HepG2 (cell line): ENCODE data around the gene ZFP36. TPM values are rescaled to one million over a fixed set of nuclear protein-coding genes. Genes with fewer than 3 reads are reported as not detected.

Experiments
- EHMT2 ChIP-seq: fragments of 200-600 bp; sonication (generic); IDR thresholded peaks from 2 replicates; pipeline ENCODE4 v1.7.0; 2017; ENCODE audit warnings: antibody characterized with exemption, low read depth, low read length, borderline replicate concordance
- FOSL1 ChIP-seq: sonication (generic); formaldehyde crosslinking; IDR thresholded peaks from 2 replicates; pipeline ENCODE4 v1.9.0; 2021; ENCODE audit warnings: missing genetic modification reagents, borderline replicate concordance
- GABPA ChIP-seq, 2 experiments: IDR thresholded peaks; 2 replicates each; pipeline ENCODE4 v1.6.1; 2011 to 2016; ENCODE audit warnings: low read depth in 2 of 2, low read length in 1 of 2, missing biosample characterization in 1 of 2, missing genetic modification characterization in 1 of 2
- JUND ChIP-seq: sonication (generic); formaldehyde crosslinking; IDR thresholded peaks from 2 replicates; pipeline ENCODE4 v1.8.0; 2022; ENCODE audit warnings: mild to moderate bottlenecking, missing genetic modification reagents
- NFIB ChIP-seq: sonication (generic); formaldehyde crosslinking; IDR thresholded peaks from 2 replicates; pipeline ENCODE4 v1.9.0; 2021; ENCODE audit warnings: missing genetic modification reagents, mild to moderate bottlenecking, borderline replicate concordance
- NFRKB ChIP-seq: fragments of 450-650 bp; IDR thresholded peaks from 2 replicates; pipeline ENCODE4 v1.6.1; 2017
- PHF20 ChIP-seq: sonication (generic); formaldehyde crosslinking; IDR thresholded peaks from 2 replicates; pipeline ENCODE4 v1.5.0; 2020; ENCODE audit warnings: mild to moderate bottlenecking, missing genetic modification reagents
- SIX4 ChIP-seq: sonication (generic); formaldehyde crosslinking; IDR thresholded peaks from 2 replicates; pipeline ENCODE4 v1.4.0; 2020; ENCODE audit warnings: missing genetic modification reagents
- ZMAT3 ChIP-seq: sonication (generic); formaldehyde crosslinking; conservative IDR thresholded peaks from 2 replicates; pipeline ENCODE4 v1.7.0; 2021; ENCODE audit warnings: missing genetic modification reagents
- ZNF101 ChIP-seq: sonication (generic); formaldehyde crosslinking; IDR thresholded peaks from 2 replicates; pipeline ENCODE4 v1.4.0; 2020; ENCODE audit warnings: mild to moderate bottlenecking, low read depth, missing genetic modification reagents, borderline replicate concordance
- ZNF329 ChIP-seq: sonication (generic); formaldehyde crosslinking; IDR thresholded peaks from 2 replicates; pipeline ENCODE4 v1.9.0; 2021; ENCODE audit warnings: low read depth, mild to moderate bottlenecking, missing genetic modification reagents
- ZNF431 ChIP-seq: sonication (generic); formaldehyde crosslinking; IDR thresholded peaks from 2 replicates; pipeline ENCODE4 v1.9.0; 2022; ENCODE audit warnings: missing genetic modification reagents, low read depth, mild to moderate bottlenecking, borderline replicate concordance
- ZNF460 ChIP-seq: sonication (generic); formaldehyde crosslinking; IDR thresholded peaks from 2 replicates; pipeline ENCODE4 v1.5.1; 2020; ENCODE audit warnings: missing genetic modification reagents, mild to moderate bottlenecking, borderline replicate concordance
- ZNF468 ChIP-seq: sonication (generic); formaldehyde crosslinking; IDR thresholded peaks from 2 replicates; pipeline ENCODE4 v1.8.0; 2022; ENCODE audit warnings: mild to moderate bottlenecking, moderate library complexity, missing genetic modification reagents
- ZNF563 ChIP-seq: sonication (generic); formaldehyde crosslinking; IDR thresholded peaks from 2 replicates; pipeline ENCODE4 v1.8.0; 2022; ENCODE audit warnings: mild to moderate bottlenecking, moderate library complexity, missing genetic modification reagents
- ZNF782 ChIP-seq: sonication (generic); formaldehyde crosslinking; IDR thresholded peaks from 2 replicates; pipeline ENCODE4 v1.4.0; 2020; ENCODE audit warnings: missing genetic modification reagents, mild to moderate bottlenecking, borderline replicate concordance
- ZNF839 ChIP-seq: sonication (generic); formaldehyde crosslinking; IDR thresholded peaks from 2 replicates; pipeline ENCODE4 v1.4.0; 2020; ENCODE audit warnings: missing genetic modification reagents, mild to moderate bottlenecking, borderline replicate concordance
- polyA plus RNA-seq, 8 experiments: library from polyadenylated mRNA; depleted of rRNA in 3 of 8; stranded (reverse) in 7 of 8; unstranded in 1 of 8; fragments of >200 nt; fragmentation: Illumina TruSeq in 4 of 8; extraction: Trizol in 4 of 8; gene quantifications; 2 replicates each; pipeline versions ENCODE4 v1.2.1 to v1.2.3, GENCODE V29; 2011 to 2016; ENCODE audit warnings: low read depth in 4 of 8, missing spikeins in 1 of 8, mixed read lengths in 1 of 8; ENCODE audit not compliant: insufficient read depth in 1 of 8
- total RNA-seq, 5 experiments: library from RNA; depleted of rRNA; stranded (reverse); fragments of >200 nt; fragmentation: Illumina TruSeq; extraction: Trizol; gene quantifications; 2 replicates each; pipeline ENCODE4 v1.2.3, GENCODE V29; 2016; ENCODE audit warnings: low read depth in 1 of 5
- TF ChIP-seq, protein P1 (sequence below): IDR thresholded peaks from 2 replicates; pipeline ENCODE4 v1.6.1; 2012; ENCODE audit warnings: low read depth, low read length, improper control_type of control experiment
- TF ChIP-seq, protein P2 (sequence below): IDR thresholded peaks from 2 replicates; pipeline ENCODE4 v1.6.1; 2012; ENCODE audit warnings: low read length, improper control_type of control experiment
- TF ChIP-seq, protein P3 (sequence below): sonication (generic); formaldehyde crosslinking; IDR thresholded peaks from 2 replicates; pipeline ENCODE4 v1.5.0; 2020; ENCODE audit warnings: missing genetic modification reagents
- TF ChIP-seq, protein P4 (sequence below): IDR thresholded peaks from 2 replicates; pipeline ENCODE4 v1.6.1; 2016; ENCODE audit warnings: low read depth, borderline replicate concordance
- TF ChIP-seq, protein P5 (sequence below): IDR thresholded peaks from 2 replicates; pipeline ENCODE4 v1.6.1; 2016; ENCODE audit warnings: missing genetic modification reagents, missing compliant biosample characterization

ZFP36 gene
- total and polyA plus RNA-seq, 2 of the 13 experiments (the other 11 are each of a cell fraction or from before 2014, with no cell fraction given), result 1.4 to 1.7 TPM

DNA sequence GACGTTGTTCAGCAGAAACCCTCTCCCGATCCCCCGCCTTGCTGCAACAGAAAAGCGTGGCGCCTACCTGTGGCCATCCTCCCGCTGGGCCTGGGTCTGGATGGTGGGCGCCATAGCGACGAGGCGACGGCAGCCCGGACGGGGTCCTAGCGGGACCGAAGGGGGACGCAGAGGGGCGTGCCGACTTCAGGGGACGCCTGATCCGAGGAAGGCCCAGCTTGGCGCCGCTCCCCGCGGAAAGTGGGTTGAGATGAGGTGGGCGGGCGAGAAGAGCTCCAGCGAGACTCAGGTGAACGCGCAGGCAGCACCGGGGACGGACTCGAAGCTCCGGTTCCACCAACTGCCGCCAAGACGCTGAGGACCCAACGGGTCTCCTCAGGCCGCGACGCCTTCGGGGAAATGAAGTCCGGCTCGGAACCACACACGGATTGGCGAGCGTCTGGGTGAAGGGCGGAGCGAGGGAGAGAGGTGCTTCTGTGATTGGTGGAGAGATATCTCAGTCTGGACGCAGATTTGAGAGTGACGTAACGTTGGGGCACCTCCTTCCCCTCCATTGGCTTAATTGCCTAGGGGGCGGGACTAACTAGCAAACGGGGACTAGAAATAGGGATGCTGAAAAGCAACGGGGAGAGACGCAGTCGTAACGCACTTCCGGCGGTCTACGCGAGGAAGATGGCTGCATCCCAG, 15.8 kb upstream of the ZFP36 start, which contains the start of the genes MED29 and PAF1 (continued):
- TF ChIP-seq PHF20, result peak; percentile 68
- TF ChIP-seq FOSL1, result no peak
- peak; percentile 83; the same call in 1 of the 2 replicates for TF ChIP-seq ZNF468 (CRISPR knock-in tag)
- TF ChIP-seq ZNF563 (CRISPR knock-in tag), result no peak
- TF ChIP-seq ZNF839 (CRISPR knock-in tag), result peak; percentile 66
- no peak for TF ChIP-seq NFIB
- TF ChIP-seq, protein P1, sequence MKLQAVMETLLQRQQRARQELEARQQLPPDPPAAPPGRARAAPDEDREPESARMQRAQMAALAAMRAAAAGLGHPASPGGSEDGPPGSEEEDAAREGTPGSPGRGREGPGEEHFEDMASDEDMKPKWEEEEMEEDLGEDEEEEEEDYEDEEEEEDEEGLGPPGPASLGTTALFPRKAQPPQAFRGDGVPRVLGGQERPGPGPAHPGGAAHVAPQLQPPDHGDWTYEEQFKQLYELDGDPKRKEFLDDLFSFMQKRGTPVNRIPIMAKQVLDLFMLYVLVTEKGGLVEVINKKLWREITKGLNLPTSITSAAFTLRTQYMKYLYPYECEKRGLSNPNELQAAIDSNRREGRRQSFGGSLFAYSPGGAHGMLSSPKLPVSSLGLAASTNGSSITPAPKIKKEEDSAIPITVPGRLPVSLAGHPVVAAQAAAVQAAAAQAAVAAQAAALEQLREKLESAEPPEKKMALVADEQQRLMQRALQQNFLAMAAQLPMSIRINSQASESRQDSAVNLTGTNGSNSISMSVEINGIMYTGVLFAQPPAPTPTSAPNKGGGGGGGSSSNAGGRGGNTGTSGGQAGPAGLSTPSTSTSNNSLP, result no peak
- TF ChIP-seq ZMAT3 (CRISPR knock-in tag), result no peak
- TF ChIP-seq, protein P2, sequence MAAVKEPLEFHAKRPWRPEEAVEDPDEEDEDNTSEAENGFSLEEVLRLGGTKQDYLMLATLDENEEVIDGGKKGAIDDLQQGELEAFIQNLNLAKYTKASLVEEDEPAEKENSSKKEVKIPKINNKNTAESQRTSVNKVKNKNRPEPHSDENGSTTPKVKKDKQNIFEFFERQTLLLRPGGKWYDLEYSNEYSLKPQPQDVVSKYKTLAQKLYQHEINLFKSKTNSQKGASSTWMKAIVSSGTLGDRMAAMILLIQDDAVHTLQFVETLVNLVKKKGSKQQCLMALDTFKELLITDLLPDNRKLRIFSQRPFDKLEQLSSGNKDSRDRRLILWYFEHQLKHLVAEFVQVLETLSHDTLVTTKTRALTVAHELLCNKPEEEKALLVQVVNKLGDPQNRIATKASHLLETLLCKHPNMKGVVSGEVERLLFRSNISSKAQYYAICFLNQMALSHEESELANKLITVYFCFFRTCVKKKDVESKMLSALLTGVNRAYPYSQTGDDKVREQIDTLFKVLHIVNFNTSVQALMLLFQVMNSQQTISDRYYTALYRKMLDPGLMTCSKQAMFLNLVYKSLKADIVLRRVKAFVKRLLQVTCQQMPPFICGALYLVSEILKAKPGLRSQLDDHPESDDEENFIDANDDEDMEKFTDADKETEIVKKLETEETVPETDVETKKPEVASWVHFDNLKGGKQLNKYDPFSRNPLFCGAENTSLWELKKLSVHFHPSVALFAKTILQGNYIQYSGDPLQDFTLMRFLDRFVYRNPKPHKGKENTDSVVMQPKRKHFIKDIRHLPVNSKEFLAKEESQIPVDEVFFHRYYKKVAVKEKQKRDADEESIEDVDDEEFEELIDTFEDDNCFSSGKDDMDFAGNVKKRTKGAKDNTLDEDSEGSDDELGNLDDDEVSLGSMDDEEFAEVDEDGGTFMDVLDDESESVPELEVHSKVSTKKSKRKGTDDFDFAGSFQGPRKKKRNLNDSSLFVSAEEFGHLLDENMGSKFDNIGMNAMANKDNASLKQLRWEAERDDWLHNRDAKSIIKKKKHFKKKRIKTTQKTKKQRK, result peak; percentile 65
- no peak for TF ChIP-seq ZNF431 (CRISPR knock-in tag)
- TF ChIP-seq ZNF101 (CRISPR knock-in tag), result peak; percentile 73; the same call in 1 of the 2 replicates
- peak; percentile 67; the same call in 1 of the 2 replicates for TF ChIP-seq ZNF782 (CRISPR knock-in tag)
- TF ChIP-seq EHMT2, result no peak
- TF ChIP-seq, protein P3, sequence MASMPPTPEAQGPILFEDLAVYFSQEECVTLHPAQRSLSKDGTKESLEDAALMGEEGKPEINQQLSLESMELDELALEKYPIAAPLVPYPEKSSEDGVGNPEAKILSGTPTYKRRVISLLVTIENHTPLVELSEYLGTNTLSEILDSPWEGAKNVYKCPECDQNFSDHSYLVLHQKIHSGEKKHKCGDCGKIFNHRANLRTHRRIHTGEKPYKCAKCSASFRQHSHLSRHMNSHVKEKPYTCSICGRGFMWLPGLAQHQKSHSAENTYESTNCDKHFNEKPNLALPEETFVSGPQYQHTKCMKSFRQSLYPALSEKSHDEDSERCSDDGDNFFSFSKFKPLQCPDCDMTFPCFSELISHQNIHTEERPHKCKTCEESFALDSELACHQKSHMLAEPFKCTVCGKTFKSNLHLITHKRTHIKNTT (CRISPR knock-in tag), result no peak
- no peak for TF ChIP-seq ZNF460
- TF ChIP-seq JUND, result 0 out of 2 replicates have a peak, but pooled peaks have one; percentile 53
- peak; percentile 68 for TF ChIP-seq GABPA (IDR thresholded peaks at IDR 0.05; ENCODE audit: low read depth, low read length)
- peak; percentile 94 for TF ChIP-seq GABPA (CRISPR knock-in tag; IDR thresholded peaks at IDR 0.05; ENCODE audit: low read depth)
- 0 out of 2 replicates have a peak, but pooled peaks have one; percentile 66 for TF ChIP-seq ZNF329 (CRISPR knock-in tag)
- TF ChIP-seq, protein P4, sequence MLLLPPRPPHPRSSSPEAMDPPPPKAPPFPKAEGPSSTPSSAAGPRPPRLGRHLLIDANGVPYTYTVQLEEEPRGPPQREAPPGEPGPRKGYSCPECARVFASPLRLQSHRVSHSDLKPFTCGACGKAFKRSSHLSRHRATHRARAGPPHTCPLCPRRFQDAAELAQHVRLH (CRISPR knock-in tag), result no peak; the same call in 1 of the 2 replicates
- TF ChIP-seq, protein P5, sequence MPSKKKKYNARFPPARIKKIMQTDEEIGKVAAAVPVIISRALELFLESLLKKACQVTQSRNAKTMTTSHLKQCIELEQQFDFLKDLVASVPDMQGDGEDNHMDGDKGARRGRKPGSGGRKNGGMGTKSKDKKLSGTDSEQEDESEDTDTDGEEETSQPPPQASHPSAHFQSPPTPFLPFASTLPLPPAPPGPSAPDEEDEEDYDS (CRISPR knock-in tag), result peak; percentile 100
- peak; percentile 22; the same call in 1 of the 2 replicates for TF ChIP-seq SIX4 (CRISPR knock-in tag)
- TF ChIP-seq NFRKB, result no peak
